SIG-M5 treated with dmso at 0.1 percent for 504 hours (cell line): Measurements from ENCODE around the gene ZNF169.
"Not testable (repeated sequence)": the region's sequence is repeated elsewhere in the genome, so short reads cannot be mapped to it uniquely, and the experiment has no call there.

ENCODE experiments used
- DNase-seq: peaks from one replicate; lab custom pipeline; 2025; ENCODE audit not compliant: unreplicated experiment; lab: John Stamatoyannopoulos, UW

ZNF169 gene

DNA sequence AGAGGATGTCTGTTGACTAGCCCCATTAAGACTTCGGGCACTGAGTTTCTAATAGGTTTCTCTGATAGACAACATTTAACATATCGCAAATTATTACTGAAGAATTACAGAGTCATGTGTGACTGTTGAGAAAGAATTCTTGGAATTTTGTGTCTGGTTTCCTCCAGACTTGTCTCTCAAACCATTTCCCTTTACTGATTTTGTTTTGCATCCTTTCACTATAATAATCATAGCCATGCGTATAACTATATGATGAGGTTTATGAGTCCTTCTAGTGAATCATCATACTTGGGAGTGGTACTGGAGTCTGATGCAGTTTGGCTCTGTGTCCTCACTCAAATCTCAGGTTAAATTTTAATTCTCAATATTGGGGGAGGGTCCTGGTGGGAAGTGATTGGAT, 27.0 kb downstream of the ZNF169 start:
- no peak for DNase-seq

DNA sequence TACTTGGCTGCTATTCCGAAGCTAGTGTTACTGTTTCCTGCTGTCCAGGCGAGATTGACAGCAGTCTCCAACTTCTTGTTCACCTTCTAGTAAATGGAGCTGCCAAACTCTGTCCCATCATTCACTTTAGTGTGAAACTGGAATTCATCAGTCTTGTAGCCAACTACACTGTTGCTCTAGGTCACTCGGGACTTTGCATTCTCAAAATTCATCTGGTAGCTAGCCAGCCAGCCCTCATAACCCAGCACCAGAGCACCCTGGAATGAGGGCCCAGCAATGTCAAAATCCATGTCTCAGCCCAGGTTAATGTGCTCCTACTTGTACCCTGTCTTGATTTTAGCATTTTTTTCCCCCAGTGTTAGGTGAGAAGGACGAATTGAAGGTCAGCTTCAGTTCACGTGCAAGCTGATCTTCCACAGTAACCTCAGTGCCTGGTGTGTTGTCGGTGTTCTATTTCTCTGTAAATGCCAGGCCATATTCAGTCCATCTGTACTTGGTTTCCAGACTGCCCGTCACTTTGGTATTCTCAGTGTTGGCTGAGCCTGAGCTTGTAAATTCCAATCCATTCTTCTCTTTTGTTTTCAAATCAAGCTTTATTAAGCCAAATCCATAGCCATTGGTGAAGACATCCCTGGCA, 28.9 kb downstream of the ZNF169 start:
- no peak for DNase-seq

DNA sequence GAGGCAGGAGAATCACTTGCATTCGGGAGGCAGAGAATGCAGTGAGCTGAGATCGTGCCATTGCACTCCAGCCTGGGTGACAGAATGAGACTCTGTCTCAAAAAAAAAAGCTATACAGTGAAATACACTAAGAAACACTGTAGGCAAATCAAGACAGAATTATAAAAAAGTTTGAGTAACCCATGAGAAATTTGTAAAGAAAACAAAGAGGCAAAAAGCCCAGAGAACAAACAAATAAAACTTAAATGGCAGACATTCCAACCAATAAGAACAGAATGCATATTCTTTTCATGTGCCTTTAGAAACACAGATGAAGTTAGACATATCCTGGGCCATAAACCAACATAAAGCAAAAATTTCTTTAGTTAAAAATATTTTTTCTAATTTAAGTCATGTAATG, 30.6 kb downstream of the ZNF169 start:
- no peak for DNase-seq

DNA sequence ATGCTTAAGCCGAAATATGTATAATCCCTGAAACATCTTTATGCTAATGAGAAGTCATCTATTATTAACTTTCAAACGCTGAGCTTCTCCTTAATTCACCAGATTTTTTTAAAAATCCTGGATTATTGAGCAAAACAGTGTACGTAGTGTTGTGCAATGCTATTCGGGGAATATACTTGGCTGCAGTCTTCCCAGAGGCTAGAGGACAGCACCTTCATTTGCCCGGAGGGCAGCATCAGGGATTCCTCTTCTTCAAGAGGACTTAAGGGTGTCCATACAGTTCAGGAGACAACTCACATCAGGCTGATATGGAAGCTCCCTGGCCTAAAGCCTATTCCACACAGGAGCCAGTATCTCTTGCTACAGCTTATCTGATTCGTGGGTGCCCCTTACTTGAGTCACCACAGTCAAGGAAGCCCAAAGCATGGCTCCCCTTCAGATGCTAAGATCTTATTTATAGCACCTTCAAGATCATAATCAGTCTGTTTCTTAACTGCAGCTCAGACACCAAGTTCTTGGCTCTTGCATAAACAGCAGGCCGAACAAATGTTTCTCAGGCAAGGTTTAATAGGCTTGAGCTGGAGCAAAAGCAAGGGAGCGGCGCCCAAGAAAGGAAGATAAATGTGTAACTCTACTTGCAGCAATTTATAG, 40.0 kb downstream of the ZNF169 start:
- no peak for DNase-seq

DNA sequence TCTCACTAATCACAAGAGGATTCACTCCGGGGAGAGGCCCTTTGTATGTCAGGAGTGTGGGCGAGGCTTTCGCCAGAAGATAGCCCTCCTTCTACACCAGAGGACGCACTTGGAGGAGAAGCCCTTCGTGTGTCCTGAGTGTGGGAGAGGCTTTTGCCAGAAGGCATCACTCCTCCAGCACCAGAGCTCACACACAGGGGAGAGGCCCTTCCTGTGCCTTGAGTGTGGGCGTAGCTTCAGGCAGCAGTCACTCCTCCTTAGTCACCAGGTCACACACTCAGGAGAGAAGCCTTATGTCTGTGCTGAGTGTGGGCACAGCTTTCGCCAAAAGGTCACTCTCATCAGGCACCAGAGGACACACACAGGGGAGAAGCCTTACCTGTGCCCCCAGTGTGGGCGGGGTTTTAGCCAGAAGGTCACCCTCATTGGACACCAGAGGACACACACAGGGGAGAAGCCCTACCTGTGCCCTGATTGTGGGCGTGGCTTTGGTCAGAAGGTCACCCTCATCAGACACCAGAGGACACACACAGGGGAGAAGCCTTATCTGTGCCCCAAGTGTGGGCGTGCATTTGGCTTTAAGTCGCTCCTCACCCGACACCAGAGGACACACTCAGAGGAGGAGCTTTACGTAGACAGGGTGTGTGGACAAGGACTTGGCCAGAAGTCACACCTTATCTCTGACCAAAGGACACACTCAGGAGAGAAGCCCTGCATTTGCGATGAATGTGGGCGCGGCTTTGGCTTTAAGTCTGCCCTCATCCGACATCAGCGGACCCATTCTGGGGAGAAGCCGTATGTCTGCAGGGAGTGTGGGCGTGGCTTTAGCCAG, 41.6 kb downstream of the ZNF169 start:
- no peak for DNase-seq

DNA sequence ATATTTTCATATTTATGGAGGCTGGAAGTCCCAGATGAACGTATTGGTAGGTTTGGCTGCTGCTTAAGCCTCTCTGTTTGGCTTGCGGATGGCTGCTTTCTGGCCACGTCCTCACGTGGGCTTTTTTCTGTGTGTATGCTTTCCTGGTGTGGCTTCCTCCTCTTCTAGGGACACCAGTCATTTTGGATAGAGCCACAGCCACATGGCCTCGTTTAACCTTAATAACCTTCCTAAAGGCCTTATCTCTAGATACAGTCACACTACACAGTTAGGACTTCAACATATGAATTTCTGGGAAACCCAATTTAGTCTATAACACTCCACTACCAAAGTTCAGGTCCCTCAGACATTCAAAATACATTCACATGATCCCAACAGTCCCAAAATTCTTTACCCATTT, 42.5 kb downstream of the ZNF169 start:
- DNase-seq = no peak

DNA sequence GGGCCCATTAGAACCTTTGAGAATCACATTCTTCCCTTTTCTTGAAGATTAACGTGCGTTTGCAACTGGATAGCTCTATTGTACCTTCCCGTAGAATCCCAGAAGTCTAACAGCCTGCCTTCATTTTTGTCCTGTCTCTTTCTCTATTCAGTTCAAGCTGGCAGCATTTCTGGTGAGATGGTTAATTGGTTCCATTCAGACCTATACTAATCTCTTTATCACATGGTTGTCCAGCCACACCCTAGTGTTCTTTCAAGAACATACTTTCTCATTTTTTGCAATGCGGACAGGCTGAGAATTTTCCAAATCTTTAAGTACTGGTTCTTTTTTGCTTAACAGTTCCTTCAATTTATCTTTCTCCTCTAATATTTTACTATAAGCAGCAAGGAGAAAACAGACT, 43.3 kb downstream of the ZNF169 start:
- DNase-seq = no peak

DNA sequence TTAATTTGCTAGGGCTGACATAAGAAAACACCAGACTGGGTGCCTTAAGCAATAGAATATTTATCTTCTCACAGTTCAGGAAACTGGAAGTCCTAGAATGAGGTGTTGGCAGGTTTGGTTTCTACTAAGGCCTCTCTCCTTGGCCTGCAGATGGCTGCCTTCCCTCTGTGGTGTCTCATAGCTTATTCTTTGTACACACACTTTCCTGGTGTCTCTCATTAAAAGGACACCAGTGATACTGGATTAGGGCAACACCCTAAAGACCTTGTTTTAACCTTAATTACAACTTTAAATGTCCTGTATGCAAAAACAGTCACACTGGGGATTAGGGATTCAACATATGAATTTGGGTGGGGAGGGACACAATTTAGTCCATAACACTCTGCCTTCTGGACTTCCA, 44.2 kb downstream of the ZNF169 start:
- no peak for DNase-seq

DNA sequence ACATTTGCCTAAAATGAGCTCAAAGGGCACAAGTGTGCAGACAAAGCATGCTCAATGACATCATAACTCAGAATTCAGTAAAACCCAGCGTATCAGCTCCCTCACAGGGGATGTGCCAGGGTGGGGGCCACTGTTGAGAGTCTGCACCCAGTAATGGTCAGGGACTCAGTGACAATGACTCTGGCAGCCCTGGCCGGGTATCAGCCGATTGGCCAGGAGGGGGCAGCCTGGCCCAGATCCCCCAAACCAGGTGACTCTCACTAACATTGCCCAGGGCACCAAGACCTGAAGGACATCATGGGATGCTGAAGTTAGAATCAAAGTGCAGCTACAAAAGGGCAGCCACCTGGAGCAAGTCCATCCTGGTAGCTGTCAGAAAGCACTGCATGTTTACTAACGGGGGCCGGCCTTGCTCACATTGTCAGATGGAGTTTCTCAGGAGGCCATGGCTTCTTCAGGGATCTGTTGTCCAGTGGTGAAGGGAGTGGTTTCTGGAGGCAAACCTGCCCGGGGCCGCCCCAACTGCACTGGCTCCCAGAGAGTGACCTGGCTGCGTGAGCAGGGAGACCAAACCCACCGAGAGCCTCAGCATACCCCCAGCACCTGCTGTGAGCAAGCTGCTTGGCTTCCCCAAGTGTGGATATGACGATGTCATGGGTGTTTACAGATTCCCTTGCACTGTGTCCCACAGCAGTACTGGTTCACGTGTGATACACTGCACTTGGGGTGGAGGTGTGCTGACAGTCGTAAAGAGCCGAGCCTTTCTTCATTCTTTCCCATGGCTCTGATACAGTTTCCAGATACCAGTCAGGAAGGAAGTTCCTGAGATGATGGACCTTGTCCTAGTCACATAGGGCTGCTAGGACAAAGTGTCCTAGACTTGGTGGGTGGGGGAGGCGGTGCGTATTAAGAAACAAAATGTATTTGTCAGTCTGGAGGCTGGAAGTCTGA, 56.2 kb downstream of the ZNF169 start:
- DNase-seq = not testable (repeated sequence)

DNA sequence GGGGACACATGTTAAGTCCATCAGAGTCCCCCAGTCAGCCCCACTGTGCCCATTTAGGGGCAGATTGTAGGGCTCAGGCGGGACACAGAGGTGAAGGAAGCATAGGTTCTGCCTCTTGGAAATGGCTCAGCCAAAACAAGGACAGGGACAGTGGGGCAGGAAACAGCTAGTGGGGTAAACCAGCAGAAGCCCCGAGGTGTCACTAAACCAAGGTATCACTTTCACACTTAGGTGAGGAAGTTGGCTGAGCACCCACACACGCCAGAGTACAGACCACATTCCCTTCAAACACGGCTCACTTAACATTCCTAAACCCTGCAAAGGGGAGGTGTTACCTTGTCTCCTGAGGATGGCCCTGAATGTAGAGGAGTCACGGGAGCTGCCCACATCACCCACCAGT, 57.1 kb downstream of the ZNF169 start:
- DNase-seq = not testable (repeated sequence)

DNA sequence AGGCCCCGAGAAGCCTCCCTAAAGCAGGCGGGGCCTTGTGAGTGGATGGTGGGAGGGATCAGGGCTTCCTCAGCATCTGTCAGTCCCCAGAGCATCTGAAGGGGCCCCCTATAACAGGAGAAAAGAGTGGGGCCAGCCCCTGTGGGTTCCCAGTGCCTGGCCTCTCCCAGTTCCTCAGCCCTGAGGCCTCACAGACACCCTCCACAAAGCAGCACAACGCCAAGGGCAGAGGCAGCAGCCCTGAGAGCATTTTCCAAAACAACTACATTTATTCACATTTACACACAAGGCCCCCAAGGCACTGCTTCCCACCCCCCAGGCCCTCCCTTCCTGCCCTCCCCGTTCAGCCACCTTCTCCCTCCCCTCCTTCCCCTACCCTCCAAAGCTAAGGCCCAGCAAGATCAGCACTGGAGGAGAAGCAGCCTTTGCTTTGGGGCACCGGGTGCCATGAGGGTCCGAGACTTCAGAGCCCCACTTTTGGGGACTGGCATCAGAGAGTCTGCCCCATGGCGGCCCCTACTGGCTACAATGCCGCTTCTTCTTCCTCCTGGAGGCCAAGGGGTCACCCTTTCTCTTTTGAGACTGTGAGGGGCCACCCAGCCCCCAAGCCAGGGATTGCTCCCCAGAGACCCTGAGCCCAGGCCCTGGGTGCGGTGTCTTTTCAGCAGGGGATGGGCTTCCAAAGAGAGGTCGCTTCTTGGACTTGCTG, 59.0 kb downstream of the ZNF169 start:
- DNase-seq = not testable (repeated sequence)

DNA sequence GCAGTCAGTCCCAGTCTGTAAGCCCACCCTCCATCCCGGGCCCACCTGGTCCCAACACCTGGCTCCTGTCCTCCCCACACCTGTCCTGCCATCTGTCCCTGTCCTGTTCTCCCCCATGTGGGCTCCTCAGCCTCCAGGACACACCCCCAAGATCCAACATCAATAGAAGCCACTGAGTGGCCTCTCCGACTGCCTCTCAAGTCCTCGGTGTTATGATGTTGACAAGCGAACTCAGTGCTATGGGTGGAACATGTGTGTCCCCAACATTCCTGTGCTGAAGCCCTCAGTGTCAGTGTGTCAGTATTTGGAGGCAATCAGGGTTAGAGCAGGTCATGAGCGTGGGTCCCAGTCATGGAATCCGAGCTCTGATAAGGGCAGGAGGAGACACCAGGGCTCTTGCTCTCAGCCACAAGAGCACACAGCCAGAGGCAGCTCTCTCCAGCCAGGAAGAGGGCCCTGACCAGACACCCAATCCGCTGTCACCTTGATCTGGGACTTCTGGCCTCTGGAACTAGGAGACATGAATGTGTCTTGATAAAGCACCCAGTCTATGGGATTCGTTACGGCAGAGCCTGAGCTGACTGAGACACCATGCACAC, 63.3 kb downstream of the ZNF169 start:
- not testable (repeated sequence) for DNase-seq

DNA sequence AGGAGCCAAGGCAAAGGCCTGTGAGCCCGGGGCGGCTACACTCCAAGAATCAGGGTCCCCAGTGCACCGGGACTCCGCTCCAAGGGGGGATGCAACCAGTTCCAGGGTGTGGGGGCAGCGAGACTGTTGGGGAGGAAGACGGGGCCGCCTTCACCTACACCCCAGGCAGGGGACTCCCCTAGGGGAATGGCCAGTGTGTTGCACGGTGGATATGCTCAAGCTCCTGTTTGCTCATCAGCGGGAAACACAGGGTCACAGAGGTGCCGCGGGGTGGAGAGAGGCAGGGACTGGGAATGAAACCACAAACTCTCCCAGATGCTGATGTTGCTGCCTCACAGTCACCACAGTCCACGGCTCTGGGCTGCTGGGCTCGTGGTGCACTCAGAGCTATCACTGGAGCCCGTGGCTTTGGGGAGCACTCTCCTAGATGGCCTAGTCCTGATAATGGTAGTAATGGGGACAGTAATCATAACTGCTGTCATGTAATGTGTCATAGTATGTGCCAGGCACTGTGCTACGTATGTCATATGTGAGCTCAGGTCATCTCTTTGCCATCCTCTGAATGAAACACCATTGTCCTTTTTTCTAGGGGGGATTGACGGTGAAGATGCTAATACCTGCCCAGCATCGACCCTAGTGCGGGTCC, 64.2 kb downstream of the ZNF169 start:
- DNase-seq = not testable (repeated sequence)

DNA sequence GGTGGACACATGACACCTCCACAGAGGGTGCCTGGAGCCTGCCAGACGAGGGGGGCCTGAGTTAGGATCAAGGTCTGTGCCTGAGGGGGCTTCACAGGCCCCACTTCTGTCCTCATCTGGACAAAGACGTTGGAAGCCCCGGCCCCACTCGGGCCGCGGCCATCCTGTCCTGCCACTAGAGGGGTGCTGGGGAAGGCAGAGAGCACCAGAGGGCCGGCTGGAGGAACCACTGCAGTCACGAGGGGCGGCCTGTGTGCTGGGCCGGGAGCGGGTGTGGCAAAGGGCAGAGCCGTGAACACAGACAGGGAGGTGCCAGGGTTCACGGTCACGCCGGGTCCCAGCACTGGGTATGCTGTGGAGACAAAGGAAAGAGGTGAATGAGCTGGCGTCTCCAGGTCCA, 66.5 kb downstream of the ZNF169 start:
- DNase-seq = not testable (repeated sequence)

DNA sequence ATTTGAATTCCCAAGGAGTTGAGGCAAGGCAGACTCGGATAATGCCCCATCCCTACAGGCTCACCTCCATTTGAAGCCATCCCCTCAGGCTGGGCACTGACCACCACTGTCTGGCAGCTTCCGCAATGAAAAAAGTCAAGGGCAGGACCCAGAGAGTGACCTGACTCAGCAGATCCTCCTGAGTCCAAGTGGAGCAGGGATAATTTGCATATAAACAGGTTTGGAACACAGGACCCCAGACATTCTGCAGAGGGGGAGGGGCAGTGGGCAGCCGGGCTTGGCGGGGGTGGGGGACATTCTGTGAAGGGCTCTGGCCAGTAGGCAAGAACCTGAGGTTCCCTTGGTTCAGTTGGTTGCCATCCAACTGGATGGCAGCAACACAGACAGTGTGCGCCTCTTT, 69.4 kb downstream of the ZNF169 start, which contains the start of gene NUTM2F:
TSS of gene NUTM2F (minus strand) at position 101 of the 400 bp plus-strand sequence. CDS start at position 80, 21 bp downstream.
- not testable (repeated sequence) for DNase-seq

DNA sequence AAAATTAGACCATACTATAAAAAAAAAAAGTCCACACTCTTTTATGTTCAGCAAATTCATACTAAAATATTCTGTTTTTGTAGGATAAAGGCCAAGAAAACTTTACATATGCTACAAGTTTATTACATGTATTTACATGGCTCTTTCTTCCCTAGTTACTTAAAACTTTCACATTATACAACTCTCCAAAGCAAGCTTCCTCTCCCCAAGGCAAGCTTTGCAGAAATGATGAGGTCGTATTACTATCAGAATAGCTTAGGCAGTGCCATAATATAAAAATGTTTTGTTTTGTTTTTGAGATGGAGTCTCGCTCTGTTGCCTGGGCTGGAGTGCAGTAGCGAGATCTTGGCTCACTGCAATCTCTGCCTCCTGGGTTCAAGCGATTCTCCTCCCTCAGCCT, 77.3 kb downstream of the ZNF169 start:
- not testable (repeated sequence) for DNase-seq

DNA sequence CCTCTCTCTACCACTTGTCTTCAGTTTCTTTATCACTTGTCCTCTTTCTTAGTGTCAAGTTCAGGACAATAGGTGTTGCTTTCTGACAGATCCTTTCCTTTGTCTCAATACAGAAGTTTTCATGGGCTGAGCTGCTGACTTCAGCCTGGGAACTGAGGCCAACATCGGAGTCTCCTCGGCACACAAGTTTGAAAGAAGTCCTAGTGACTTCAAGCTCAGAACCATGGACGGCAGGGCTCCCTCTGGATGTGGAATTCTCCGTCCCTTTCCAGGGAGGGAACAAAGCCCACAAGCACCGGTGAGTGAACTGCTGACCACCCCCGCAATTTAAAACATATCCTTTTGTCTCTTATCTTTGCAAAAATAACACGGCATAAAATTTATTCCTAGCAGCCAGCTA, 79.6 kb downstream of the ZNF169 start:
- not testable (repeated sequence) for DNase-seq

DNA sequence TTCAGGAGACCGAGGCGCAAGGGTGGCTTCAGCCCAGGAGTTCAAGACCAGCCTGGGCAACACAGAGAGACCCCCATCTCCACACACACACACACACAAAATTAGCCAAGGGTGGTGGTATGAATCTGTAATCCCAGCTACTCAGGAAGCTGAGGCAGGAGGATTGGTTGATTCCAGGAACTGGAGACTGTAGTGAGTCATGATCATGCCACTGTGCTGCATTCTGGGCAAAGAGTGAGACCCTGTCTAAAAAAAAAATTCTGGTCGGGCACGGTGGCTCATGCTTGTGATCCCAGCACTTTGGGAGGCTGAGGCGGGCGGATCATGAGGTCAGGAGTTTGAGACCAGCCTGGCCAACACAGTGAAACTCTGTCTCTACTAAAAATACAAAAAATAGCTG, 80.6 kb downstream of the ZNF169 start:
- DNase-seq = not testable (repeated sequence)

DNA sequence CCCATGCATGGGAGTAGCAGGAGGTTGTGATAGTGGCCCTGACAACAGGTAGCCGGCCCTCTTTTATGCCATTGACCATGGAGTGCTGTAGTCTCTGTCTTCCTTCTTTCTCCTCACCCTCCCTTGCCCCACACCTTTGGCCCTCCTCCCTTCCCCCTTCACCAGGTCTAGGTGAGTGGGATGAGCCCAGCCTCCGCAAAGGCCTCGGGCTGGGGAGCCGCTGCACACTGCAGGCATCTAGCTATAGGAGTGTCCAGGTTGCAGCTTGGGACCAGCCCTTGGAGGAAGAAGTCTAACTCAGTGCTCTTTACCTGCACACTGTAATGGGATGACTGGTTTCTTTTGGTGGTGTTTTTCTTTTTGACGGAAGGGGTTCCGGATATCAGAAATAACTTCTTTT, 81.7 kb downstream of the ZNF169 start:
- not testable (repeated sequence) for DNase-seq
